ENCODE results near the gene C21orf58. TPM values are rescaled to one million over a fixed set of nuclear protein-coding genes. Genes with fewer than 3 reads are reported as not detected.

C21orf58 gene
- total RNA-seq, 4 donors from 2014 or later = 2.2 to 4.8 (median 2.3) TPM

DNA sequence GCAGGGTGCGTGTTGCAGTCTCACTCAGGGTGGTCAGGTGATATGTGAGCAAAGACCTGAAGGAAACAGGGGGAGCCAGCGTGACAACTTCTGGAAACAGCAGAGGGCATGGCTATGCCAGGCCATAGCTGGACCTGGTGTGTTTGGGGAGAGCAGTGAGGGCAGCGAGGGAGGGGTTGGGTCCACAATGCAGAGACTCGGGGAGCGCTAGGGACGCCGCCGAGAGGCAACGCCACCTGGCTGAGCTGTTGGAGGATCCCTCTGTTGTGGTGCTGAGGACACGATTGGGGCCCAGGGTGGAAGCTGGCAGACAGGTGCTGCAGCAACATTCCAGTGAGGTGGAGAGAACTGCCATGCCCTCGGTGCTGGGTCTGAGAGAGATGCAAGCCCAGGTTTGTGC is 68.5 kb downstream of the C21orf58 start:
- WGBS, 2 donors = 86 to 90% methylated on average over 11 of the region's 11 CpGs
- H3K4me3 ChIP-seq (ENCODE audit: low read depth, poor library complexity, severe bottlenecking) = no peak overlapping the region
- TF ChIP-seq, protein P1, sequence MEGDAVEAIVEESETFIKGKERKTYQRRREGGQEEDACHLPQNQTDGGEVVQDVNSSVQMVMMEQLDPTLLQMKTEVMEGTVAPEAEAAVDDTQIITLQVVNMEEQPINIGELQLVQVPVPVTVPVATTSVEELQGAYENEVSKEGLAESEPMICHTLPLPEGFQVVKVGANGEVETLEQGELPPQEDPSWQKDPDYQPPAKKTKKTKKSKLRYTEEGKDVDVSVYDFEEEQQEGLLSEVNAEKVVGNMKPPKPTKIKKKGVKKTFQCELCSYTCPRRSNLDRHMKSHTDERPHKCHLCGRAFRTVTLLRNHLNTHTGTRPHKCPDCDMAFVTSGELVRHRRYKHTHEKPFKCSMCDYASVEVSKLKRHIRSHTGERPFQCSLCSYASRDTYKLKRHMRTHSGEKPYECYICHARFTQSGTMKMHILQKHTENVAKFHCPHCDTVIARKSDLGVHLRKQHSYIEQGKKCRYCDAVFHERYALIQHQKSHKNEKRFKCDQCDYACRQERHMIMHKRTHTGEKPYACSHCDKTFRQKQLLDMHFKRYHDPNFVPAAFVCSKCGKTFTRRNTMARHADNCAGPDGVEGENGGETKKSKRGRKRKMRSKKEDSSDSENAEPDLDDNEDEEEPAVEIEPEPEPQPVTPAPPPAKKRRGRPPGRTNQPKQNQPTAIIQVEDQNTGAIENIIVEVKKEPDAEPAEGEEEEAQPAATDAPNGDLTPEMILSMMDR (IDR thresholded peaks at IDR 0.05) = no peak
- no peak for TF ChIP-seq POLR2A (IDR thresholded peaks at IDR 0.05)
- DNase-seq (ENCODE audit: low spot score in 2 of 2) = peak in 1 of 2 donors; percentile 63
- intact Hi-C loops (cut with DNase I; ENCODE audit: low total_unique reads) = no loop called here

DNA sequence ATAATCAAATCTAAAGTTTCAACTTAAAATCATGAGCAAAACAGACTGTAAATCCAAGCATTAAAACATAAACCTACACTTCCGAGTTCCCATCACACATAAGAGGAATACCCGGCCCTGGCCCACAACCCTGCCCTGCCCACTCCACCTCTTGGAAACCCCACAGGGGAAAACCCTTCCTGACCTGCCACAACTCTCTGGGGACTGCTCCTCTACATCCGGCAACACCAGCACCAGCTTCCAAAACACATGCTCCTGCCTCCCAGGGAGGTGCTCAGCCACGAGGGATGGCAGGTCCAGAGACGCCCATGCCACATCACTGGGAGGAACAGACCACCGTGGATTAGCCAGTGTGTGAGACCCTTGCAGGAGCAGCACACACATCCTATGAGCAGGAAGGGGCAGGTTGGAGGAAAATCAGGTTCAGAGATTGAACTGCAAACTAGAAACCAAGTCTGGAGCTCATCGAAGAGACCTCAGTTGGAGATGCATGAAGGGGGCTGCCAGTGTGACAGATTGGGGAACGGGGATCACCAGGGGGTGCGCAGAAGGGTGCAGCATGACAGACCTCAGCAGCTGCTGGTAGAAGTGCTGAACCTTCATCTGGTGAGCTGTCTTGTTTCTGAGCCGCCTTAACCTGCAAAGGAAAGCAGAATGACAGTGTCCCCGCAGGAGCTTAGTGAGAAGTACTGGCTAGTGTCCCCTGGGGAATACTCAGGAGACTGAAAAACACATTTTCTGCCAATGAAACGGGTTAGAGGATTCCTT is 69.3 kb downstream of the C21orf58 start:
- 83 to 89% methylated on average over 12 of the region's 12 CpGs for WGBS, 2 donors
- DNase-seq (ENCODE audit: low spot score in 2 of 2) = no peak
- TF ChIP-seq, protein P1 (IDR thresholded peaks at IDR 0.05) = no peak
- no peak for TF ChIP-seq POLR2A (IDR thresholded peaks at IDR 0.05)
- H3K4me3 ChIP-seq (ENCODE audit: low read depth, poor library complexity, severe bottlenecking) = no peak overlapping the region
- intact Hi-C loops (cut with DNase I; ENCODE audit: low total_unique reads) = no loop called here

DNA sequence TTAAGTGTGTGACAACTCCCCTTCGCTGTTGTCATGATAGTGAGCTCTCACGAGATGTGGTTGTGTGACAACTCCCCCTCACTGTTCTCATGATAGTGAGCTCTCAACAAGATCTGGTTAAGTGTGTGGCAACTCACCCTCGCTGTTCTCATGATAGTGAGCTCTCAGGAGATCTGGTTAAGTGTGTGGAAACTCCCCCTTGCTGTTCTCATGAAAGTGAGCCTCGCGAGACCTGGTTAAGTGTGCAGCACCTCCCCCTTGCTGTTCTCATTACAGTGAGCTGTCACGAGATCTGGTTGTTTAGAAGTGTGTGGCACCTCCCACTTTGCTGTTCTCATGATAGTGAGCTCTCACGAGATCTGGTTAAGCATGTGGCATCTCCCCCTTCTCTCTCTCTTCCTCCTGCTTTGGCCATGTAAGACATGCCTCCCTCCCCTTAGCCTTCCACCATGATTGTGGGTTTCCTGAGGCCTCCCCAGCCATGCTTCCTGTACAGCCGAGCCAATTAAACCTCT is 70.0 kb downstream of the C21orf58 start:
- DNase-seq (ENCODE audit: low spot score in 2 of 2) = no peak
- no peak overlapping the region for H3K4me3 ChIP-seq (ENCODE audit: low read depth, poor library complexity, severe bottlenecking)
- intact Hi-C loops (cut with DNase I; ENCODE audit: low total_unique reads) = no loop called here
- TF ChIP-seq, protein P1 (IDR thresholded peaks at IDR 0.05) = no peak
- no peak for TF ChIP-seq POLR2A (IDR thresholded peaks at IDR 0.05)
- WGBS, 2 donors = 79 to 82% methylated on average over 7 to 8 of the region's 8 CpGs

DNA sequence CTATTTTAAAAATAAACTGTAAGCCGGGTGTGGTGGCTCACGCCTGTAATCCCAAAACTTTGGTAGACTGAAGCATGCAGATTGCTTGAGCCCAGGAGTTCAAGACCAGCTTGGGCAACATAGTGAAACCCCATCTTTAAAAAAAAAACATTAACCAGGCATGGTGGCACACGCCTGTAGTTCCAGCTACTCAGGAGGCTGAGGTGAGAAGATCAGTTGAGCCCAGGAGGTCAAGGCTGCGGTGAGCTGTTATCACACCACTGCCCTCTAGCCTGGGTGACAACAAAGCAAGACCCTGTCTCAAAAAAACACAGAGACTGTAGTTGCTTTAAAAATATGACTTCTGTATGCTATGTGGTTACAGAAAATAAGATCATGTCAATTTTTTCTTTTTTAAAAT is 70.8 kb downstream of the C21orf58 start:
- no peak for DNase-seq (ENCODE audit: low spot score in 2 of 2)
- no peak overlapping the region for H3K4me3 ChIP-seq (ENCODE audit: low read depth, poor library complexity, severe bottlenecking)
- TF ChIP-seq POLR2A (IDR thresholded peaks at IDR 0.05) = no peak
- TF ChIP-seq, protein P1 (IDR thresholded peaks at IDR 0.05) = no peak
- intact Hi-C loops (cut with DNase I; ENCODE audit: low total_unique reads) = no loop called here
- WGBS, 2 donors = 94 to 97% methylated on average over 4 of the region's 4 CpGs

Other genes starting within 250 kb of the C21orf58 start
- 100 to 1,000 TPM; 137 to 543 (median 164) TPM for gene COL6A2, start 225.8 kb downstream of the C21orf58 start, total RNA-seq
- under 1 TPM in 1 of 4 donors, not detected in 3; 0.29 TPM for gene FTCD, start 168.3 kb downstream of the C21orf58 start, total RNA-seq
- 1 to 10 TPM; 2.1 to 7.5 (median 4.0) TPM for gene SPATC1L, start 139.4 kb downstream of the C21orf58 start, total RNA-seq
- gene LSS, start 95.1 kb downstream of the C21orf58 start, total RNA-seq = 100 to 1,000 TPM in 1 of 4 donors, 10 to 100 TPM in 3; 60.8 to 165 (median 81.7) TPM
- 10 to 100 TPM; 45.5 to 71.4 (median 57.7) TPM for gene MCM3AP, start 38.3 kb downstream of the C21orf58 start, total RNA-seq
- 10 to 100 TPM in 3 of 4 donors, 1 to 10 TPM in 1; 7.4 to 21.7 (median 17.0) TPM for gene YBEY, start 37.5 kb downstream of the C21orf58 start, total RNA-seq
- 10 to 100 TPM; 30.3 to 44.0 (median 33.3) TPM for gene PCNT, start 286 bp upstream of the C21orf58 start, total RNA-seq
- gene DIP2A, start 135.0 kb upstream of the C21orf58 start, total RNA-seq = 10 to 100 TPM; 37.3 to 77.8 (median 38.5) TPM